ENCODE measurements around the gene HMCES.
"Not testable (repeated sequence)": the region's sequence is repeated elsewhere in the genome, so short reads cannot be mapped to it uniquely, and the experiment has no call there.

The HMCES gene

GRCh38 chr3:129278439-129278965, at the start of gene HMCES:
Gene HMCES (plus strand): TSS chr3:129278870. CDS start chr3:129279733, 863 bp downstream.
- Mint-ChIP-seq H3K9me3 (no peaks in the 10 kb centered on the region), H3K36me3 (peaks cover 40 to 47% of the 10 kb centered on the region in 2 donors), H3K27me3 (no peaks in the 10 kb centered on the region), H3K4me3 (peak within 1 kb of the TSS; percentile 87 to 92), H3K4me1 (peaks cover 56 to 80% of the 10 kb centered on the region in 2 donors), H3K27ac (peak within 1 kb of the TSS; percentile 96)
- DNase-seq: peak; percentile 81
- peak; percentile 58 to 69 for ATAC-seq (replicated peaks)

GRCh38 chr3:129228891-129229585, 49.6 kb upstream of the HMCES start:
- no peaks in the 10 kb centered on the region for H3K36me3 Mint-ChIP-seq
- ATAC-seq (replicated peaks) (no peak), DNase-seq (no peak)
- no peaks in the 10 kb centered on the region for H3K27me3 Mint-ChIP-seq
- no peak overlapping the region for H3K27ac Mint-ChIP-seq
- peaks cover 33 to 53% of the 10 kb centered on the region in 2 donors for H3K4me1 Mint-ChIP-seq
- no peaks in the 10 kb centered on the region for H3K9me3 Mint-ChIP-seq
- H3K4me3 Mint-ChIP-seq: no peak overlapping the region

GRCh38 chr3:129230311-129231019, 48.2 kb upstream of the HMCES start:
- ATAC-seq (replicated peaks) (peak; percentile 67 to 73), DNase-seq (peak; percentile 21)
- Mint-ChIP-seq H3K4me1 (peaks cover 35 to 62% of the 10 kb centered on the region in 2 donors), H3K4me3 (no peak overlapping the region), H3K36me3 (no peaks in the 10 kb centered on the region), H3K27ac (peak overlapping the region; percentile 89), H3K9me3 (no peaks in the 10 kb centered on the region), H3K27me3 (no peaks in the 10 kb centered on the region)

- H3K4me1 Mint-ChIP-seq: peaks cover 38 to 66% of the 10 kb centered on the region in 2 donors
- no peaks in the 10 kb centered on the region for H3K9me3 Mint-ChIP-seq
- no peaks in the 10 kb centered on the region for H3K27me3 Mint-ChIP-seq
- DNase-seq (no peak), ATAC-seq (replicated peaks) (no peak)
- H3K27ac Mint-ChIP-seq: peak overlapping the region; percentile 16
- H3K36me3 Mint-ChIP-seq: no peaks in the 10 kb centered on the region
- no peak overlapping the region for H3K4me3 Mint-ChIP-seq
These were observed 47.1 kb upstream of the HMCES start for GRCh38 chr3:129231331-129232119.

GRCh38 chr3:129233538-129233937, 45.1 kb upstream of the HMCES start:
- Mint-ChIP-seq H3K36me3 (no peaks in the 10 kb centered on the region), H3K4me3 (peak overlapping the region; percentile 44 to 47), H3K27ac (peak overlapping the region; percentile 72), H3K27me3 (no peaks in the 10 kb centered on the region), H3K4me1 (peaks cover 33 to 56% of the 10 kb centered on the region in 2 donors), H3K9me3 (no peaks in the 10 kb centered on the region)
- ATAC-seq (replicated peaks) (peak; percentile 92 to 96), DNase-seq (peak; percentile 83)

- Mint-ChIP-seq H3K27ac (no peak overlapping the region), H3K4me3 (no peak overlapping the region), H3K27me3 (no peaks in the 10 kb centered on the region), H3K9me3 (no peaks in the 10 kb centered on the region), H3K4me1 (peaks cover 33 to 56% of the 10 kb centered on the region in 2 donors), H3K36me3 (no peaks in the 10 kb centered on the region)
- ATAC-seq (replicated peaks): no peak
- DNase-seq: no peak
These were observed 44.2 kb upstream of the HMCES start for GRCh38 chr3:129234441-129234840.

- Mint-ChIP-seq H3K27ac (no peak overlapping the region), H3K4me3 (no peak overlapping the region), H3K27me3 (no peaks in the 10 kb centered on the region), H3K4me1 (peaks cover 34 to 57% of the 10 kb centered on the region in 2 donors), H3K9me3 (no peaks in the 10 kb centered on the region), H3K36me3 (no peaks in the 10 kb centered on the region)
- DNase-seq (no peak), ATAC-seq (replicated peaks) (no peak)
These were observed 43.2 kb upstream of the HMCES start for GRCh38 chr3:129235344-129235917.

- H3K4me1 Mint-ChIP-seq: peaks cover 18 to 33% of the 10 kb centered on the region in 2 donors
- DNase-seq (no peak), ATAC-seq (replicated peaks) (peak; percentile 86 to 90)
- no peaks in the 10 kb centered on the region for H3K27me3 Mint-ChIP-seq
- peak overlapping the region; percentile 42 for H3K27ac Mint-ChIP-seq
- no peaks in the 10 kb centered on the region for H3K9me3 Mint-ChIP-seq
- no peaks in the 10 kb centered on the region for H3K36me3 Mint-ChIP-seq
- H3K4me3 Mint-ChIP-seq: peak overlapping the region in 1 of 2 donors; percentile 36
These were observed 39.5 kb upstream of the HMCES start for GRCh38 chr3:129238945-129239705.

GRCh38 chr3:129239991-129240390, 38.7 kb upstream of the HMCES start:
- Mint-ChIP-seq H3K9me3 (no peaks in the 10 kb centered on the region), H3K27me3 (no peaks in the 10 kb centered on the region), H3K36me3 (no peaks in the 10 kb centered on the region), H3K27ac (no peak overlapping the region), H3K4me3 (no peak overlapping the region), H3K4me1 (peaks cover 14 to 26% of the 10 kb centered on the region in 2 donors)
- ATAC-seq (replicated peaks) (no peak), DNase-seq (no peak)

GRCh38 chr3:129240436-129240835, 38.2 kb upstream of the HMCES start:
- Mint-ChIP-seq H3K4me1 (peaks cover 14 to 26% of the 10 kb centered on the region in 2 donors), H3K36me3 (no peaks in the 10 kb centered on the region), H3K27ac (no peak overlapping the region), H3K27me3 (no peaks in the 10 kb centered on the region), H3K9me3 (no peaks in the 10 kb centered on the region), H3K4me3 (no peak overlapping the region)
- DNase-seq: no peak
- ATAC-seq (replicated peaks): no peak

GRCh38 chr3:129245141-129245540, 33.5 kb upstream of the HMCES start:
- Mint-ChIP-seq H3K4me1 (peaks cover 14 to 34% of the 10 kb centered on the region in 2 donors), H3K36me3 (peaks cover 0 to 8% of the 10 kb centered on the region in 2 donors)
- ATAC-seq (replicated peaks): no peak

GRCh38 chr3:129245641-129246306, 32.9 kb upstream of the HMCES start:
- ATAC-seq (replicated peaks) (peak; percentile 78), DNase-seq (peak; percentile 71)
- peaks cover 18 to 36% of the 10 kb centered on the region in 2 donors for H3K4me1 Mint-ChIP-seq
- not testable (repeated sequence) for H3K9me3 Mint-ChIP-seq, H3K27ac Mint-ChIP-seq, H3K27me3 Mint-ChIP-seq, H3K36me3 Mint-ChIP-seq
- H3K4me3 Mint-ChIP-seq: peak overlapping the region in 1 of 2 donors; percentile 30

More at GRCh38 chr3:129245141-129245540, 33.5 kb upstream of the HMCES start:
- no peaks in the 10 kb centered on the region for H3K9me3 Mint-ChIP-seq
- H3K27me3 Mint-ChIP-seq: no peaks in the 10 kb centered on the region
- H3K27ac Mint-ChIP-seq: no peak overlapping the region
- DNase-seq: no peak
- H3K4me3 Mint-ChIP-seq: no peak overlapping the region

- Mint-ChIP-seq H3K4me3 (no peak overlapping the region), H3K9me3 (no peaks in the 10 kb centered on the region), H3K27ac (no peak overlapping the region), H3K4me1 (peaks cover 18 to 36% of the 10 kb centered on the region in 2 donors), H3K36me3 (peaks cover under 1 to 10% of the 10 kb centered on the region in 2 donors), H3K27me3 (no peaks in the 10 kb centered on the region)
- no peak for DNase-seq
- ATAC-seq (replicated peaks): no peak
These were observed 32.0 kb upstream of the HMCES start for GRCh38 chr3:129246636-129247035.

Data from stimulated activated naive B cell treated with anti-CD40 and anti-IgM and Interleukin-4, amounts not matched to agents 10 μg/mL and 1 μg/mL and 100 μg/mL, for 72 hours (primary cell).